Medulla oblongata (tissue), 1 donor: ENCODE results near the gene COL9A3.

ENCODE experiments used
- DNase-seq: peaks from one replicate; pipeline ENCODE4 v3.0.0-alpha.2; 2015; ENCODE audit errors: extremely low spot score

The COL9A3 gene

DNA sequence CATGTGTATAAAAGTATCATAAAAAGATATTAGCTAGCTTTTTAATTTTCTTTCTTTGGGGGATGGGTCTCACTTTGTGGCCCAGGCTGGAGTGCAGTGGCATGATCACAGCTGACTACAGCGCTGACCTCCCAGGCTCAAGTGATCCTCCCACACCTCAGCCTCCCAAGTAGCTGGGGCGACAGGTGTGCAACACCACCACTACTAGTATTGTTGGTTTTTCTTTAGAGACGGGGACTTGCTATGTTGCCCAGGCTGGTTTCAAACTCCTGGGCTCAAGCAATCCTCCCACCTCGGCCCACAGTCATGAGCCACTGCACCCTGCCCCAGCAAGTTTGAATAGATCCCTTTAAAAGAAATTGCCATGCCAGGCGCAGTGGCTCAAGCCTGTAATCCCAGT lies 38.3 kb downstream of the COL9A3 start:
- no peak for DNase-seq

DNA sequence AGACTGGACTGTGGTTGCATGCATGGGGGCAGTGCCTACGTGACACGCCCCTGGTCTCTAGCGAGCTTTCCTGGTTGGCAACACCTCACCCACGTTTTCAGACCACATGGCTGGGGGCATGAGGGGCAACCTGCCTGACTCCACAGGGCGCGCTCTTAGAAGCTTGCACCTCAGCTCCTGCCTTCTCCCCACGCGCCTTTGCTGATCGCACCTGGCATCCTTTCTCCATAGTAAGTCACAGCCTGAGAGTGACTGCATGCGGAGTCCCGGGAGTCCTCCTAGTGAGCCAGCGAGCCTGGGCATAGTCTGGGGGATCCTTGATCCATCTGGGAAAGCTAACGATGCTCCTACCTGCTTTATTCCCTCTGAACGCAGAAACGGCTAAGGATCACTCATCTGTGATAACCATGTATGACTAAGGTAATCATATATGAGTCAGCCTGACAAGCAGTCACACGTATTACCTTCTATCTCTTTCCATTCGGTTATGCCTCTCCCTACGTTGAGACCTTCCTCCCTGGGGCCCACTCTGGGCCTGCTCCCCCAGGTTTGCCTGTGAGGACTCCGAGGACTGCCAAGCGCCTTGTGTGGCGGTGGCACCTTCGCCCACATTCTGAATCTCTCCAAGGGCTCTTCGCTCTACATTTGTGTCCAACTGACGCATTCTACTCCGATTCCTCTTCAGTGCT lies 40.2 kb downstream of the COL9A3 start:
- no peak for DNase-seq

DNA sequence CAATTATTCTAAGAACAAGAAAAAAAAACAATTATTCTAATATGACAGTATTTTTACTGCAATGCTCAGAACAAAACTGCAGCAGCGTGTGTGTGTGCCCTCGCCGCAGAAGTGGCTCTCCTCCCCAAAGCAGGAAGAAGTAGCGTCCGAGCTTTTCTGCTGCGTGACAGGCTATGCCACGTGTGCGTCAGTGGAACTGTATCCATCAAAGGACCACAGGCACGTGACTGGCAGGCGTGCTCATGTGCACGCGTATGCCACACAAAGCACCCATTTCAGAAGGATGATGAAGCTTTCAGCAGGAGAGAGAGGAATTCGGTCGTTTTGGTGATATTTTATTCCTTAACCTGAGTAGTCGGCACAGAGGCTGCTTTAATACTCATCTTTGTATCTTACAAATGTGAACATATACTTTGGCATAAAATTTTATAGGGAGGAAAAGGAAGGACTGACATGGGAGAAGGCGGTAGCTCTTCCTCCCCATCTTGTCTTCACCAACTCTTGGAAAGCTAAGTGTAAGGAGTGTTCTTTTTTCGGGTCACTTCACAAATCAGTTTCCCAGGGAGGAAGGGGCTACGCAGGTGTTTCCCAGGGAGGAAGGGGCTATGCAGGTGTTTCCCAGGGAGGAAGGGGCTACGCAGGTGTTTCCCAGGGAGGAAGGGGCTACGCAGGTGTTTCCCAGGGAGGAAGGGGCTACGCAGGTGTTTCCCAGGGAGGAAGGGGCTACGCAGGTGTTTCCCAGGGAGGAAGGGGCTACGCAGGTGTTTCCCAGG lies 41.4 kb downstream of the COL9A3 start:
- DNase-seq, result peak; percentile 61

DNA sequence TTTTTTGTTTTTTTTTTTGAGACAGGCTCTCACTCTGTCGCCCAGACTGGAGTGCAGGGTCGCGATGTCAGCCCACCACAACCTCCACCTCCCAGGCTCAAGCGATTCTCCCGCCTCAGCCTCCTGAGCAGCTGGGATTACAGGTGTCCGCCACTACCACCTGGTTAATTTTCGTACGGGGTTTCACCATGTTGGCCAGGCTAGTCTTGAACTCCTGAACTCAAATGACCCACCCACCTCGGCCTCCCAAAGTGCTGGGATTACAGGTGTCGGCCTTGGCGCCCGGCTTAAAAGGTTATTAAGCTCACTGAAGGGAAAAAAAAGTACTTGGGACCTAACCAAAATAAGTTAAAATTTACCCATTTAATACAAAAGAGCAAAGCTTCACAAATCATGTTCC lies 42.9 kb downstream of the COL9A3 start:
- DNase-seq, result no peak

DNA sequence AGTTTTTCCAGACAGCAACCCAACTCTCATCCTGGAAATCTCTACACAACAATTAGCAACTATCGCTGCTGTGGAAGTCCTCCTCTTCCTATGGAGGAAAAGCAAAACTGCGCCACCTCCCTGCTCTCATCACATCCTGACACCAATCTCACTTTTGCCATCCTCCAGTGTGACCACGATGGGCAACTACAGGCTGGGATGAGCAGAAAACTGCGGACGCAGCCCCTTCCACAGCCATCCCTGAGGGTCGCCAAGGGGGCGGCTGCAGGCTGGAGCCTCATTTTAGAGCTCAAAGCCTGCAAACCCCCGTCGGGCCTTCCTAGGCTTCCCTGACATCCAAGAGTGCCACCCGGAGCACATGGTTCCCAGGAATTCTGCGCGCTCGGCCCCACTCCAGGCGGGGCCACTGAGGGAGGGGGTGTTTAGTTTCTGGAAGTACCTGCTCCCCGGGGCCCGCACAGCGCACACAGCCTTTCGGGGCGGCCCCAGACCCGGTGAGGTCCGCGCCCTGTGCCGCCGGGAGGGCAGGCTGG lies 43.6 kb downstream of the COL9A3 start:
- DNase-seq, result peak; percentile 68

DNA sequence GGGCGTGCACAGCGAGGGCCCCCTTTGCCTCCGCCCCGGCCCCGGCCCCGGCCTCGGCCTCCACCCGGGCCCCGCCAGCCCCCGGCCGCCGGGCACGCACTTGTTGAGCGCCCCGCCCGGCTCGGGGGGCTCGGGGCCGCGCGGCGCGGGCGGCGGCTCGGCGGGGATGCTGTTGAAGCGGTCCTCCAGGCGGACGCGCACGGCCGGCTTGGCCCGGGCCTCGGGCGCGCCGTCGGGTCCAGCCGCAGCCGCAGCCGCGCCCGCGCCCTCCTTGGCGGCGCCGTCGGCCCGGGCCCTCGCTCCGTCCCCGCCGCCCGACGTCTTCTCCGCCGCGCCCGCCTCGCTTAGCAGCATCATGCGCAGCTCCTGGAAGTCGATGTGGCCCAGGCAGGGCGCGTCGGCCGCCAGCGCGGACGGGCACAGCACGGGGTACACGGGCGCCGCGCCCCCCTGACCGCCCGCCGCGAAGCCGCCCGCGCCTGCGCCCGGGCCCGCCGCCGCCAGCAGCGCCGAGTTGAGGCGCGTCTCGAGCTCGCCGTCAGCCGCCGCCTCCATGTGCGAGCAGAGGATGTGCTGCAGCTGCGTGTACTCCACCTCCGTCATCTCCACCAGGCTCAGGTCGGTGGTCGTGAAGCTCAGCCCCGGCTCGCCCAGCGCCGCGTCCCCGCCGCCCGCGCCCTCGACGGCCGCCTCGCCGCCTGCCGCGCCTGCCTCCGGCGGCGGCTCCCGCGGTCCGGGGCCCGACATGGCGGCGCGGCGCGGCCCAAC lies 44.3 kb downstream of the COL9A3 start:
- no peak for DNase-seq

DNA sequence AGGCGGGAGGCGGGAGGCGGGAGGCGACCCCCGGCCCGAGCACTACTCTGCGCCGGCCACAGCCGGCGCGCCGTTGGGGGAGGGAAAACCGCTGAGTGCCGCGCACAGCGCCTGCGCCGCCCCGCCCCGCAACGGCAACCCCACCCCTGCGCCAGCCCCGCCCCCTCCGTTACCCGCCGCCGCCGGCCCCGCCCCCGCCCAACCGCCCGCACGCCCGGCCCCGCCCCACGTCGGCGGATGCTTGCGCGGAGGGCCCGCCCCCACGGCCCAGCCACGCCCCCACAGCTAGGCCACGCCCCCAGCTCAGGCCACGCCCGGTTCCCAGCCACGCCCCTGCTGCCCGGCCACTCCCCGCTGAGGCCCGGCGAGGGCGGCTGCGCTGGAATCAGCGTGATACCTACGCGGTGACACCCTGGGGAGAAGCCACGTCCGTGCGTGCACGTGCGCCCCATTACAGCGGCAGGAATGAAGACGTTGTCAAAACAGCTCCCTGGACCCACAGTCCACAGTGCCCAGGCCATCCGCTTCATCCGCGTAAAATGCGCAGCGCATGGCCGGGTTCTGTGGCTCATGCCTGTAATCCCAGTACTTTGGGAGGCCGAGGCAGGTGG lies 45.0 kb downstream of the COL9A3 start, which contains the start of gene TCFL5:
Gene TCFL5, minus strand, starts transcription at position 97 of the 611 bp plus-strand sequence. CDS start 152 bp downstream, outside the sequence.
- peak; percentile 84 for DNase-seq

DNA sequence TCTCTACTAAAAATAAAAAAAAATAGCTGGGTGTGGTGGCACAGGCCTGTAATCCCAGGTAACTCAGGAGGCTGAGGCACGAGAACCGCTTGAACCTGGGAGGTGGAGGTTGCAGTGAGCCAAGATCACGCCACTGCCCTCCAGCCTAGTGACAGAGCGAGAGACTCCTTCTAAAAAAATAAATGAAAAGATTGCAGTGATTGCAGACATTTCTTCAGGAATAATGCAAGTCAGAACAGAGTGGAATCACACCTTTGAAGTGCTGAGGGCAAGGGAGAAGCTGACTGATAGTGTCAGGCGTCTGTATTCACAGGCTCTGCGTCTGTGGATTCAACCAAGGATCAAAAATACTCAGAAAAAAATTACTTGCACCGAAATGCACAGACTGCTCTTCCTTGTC lies 47.4 kb downstream of the COL9A3 start:
- no peak for DNase-seq

DNA sequence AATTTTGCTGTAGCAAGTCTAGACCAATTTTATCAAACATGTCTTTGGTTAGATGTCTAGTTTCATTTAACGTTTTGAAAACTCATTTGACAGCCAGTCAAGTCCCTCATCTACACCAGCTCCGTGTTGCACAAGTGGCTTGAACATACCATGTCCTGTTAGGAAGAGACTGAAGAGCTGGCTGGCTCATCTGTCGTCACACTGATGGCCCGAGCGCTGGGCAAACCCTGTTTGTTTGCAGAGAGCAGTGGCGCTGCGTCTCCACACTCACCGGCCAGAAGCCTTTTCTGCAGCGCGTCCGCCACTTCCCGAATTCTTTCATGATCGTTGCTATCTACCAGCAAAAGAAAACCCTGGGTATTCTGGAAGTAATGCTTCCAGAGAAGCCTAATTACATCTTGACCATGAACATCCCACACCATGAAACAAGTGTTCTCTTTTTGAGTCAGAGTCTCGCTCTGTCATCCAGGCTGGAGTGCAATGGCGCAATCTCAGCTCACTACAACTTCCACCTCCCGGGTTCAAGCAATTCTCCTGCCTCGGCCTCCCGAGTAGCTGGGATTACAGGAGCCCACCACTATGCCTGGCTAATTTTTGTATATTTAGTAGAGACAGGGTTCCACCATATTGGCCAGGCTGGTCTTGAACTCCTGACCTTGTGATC lies 55.5 kb downstream of the COL9A3 start:
- no peak for DNase-seq

DNA sequence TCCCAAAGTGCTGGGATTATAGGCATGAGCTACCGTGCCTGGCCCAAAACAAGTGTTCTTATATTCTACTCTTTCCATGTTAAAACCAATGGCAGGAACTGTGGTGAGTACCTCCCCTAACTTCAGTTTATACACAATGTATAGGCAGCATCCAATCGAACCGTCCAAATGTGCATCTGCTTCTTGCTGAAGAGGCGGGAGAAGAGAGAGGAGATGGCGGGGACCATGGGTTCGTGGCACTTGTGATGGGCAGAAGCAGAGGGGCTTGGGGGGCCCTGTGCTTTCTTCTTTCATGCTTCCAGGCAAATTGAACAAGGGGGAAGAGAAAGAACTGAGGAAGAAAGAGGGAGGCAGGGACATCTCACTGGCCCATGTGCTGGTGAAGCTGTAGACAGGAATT lies 56.0 kb downstream of the COL9A3 start:
- DNase-seq, result no peak

DNA sequence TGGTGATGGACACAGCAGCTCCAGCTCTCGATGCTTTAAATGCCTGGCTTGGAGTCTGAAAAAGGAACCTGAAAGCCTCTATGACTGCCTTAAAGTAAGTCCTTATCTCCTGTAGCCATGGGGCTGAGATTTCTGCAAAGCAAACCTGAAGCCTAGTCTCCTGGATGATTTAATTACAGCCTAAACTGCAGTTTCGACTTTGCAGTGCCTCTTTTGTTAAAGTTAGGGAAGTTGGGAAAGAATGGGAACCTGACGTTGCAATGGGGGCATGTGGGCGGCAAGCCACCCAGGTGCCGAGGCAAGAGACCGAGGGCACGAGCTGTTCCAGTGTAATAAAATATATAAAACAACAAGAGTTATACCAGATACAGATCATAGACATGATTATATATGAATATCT lies 56.4 kb downstream of the COL9A3 start:
- no peak for DNase-seq

DNA sequence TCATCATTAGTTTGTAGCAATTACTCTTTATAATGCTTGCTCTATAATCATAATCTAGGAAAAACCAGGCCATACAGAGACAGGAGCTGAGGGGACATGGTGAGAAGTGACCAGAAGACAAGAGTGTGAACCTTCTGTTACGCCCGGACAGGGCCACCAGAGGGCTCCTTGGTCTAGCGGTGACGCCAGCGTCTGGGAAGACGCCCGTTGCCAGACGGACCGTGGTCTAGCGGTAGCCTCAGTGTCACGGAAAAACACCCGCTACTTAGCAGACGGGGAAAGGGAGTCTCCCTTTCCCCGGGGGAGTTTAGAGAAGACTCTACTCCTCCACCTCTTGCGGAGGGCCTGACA lies 56.8 kb downstream of the COL9A3 start:
- DNase-seq, result peak; percentile 66

DNA sequence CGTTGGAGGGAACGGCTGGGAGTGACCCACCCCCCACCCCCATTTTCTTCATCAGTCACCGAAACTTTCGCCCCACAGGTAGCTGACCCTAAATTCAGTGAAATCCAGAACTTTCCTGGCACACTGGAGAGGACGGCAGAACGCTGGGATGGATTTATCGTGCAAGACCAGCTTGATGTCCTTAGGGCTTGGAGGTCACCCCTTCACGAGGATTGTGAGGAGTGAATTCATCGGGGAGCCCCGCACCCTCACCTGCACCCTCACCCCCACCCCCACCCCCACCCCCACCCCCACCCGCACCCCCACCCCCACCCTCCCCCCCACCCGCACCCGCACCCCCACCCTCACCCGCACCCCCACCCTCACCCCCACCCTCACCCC lies 58.1 kb downstream of the COL9A3 start:
- DNase-seq, result no peak

DNA sequence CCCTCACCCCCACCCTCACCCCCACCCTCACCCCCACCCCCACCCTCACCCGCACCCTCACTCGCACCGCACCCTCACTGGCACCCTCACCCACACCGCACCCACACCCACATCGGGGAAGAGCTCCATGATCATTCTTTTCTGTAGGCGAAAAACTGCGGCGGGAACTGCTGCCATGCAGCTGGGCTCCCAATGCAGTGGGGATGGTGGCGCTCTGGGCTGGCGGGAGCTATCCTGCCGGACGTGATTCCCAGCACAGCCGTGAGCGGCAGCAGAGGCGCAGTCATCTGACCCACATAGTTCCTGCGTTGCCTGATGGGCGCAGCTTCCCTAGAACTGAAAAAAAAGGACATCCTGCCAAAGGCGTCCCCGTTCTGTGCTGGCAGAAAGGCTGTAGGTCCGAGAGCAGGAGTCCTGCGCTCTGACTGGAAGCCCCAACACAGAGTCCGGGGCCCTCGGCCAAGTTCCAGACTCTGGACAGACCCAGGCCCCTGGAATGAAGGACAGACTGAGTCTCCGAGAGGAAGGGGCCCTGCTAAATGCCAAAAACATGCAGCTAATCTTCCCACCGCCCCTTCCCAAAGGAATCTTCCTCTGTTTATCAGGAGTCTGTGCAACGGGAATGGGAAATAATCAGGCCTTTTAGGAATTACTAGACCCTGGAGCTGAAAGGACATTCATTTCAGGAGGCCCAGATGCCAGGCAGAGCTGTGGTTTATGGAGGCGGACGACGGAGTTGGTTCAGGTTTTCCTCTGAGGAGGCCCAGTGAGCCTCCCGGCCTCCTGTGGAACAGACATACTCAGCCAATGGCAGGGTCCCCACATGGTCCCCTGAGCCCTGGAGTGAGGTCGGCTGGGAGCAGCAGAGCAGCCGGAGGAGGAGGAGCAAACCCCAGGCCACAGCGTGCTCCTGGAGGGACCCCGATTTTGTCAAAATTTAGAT lies 58.8 kb downstream of the COL9A3 start:
- DNase-seq, result peak; percentile 77

DNA sequence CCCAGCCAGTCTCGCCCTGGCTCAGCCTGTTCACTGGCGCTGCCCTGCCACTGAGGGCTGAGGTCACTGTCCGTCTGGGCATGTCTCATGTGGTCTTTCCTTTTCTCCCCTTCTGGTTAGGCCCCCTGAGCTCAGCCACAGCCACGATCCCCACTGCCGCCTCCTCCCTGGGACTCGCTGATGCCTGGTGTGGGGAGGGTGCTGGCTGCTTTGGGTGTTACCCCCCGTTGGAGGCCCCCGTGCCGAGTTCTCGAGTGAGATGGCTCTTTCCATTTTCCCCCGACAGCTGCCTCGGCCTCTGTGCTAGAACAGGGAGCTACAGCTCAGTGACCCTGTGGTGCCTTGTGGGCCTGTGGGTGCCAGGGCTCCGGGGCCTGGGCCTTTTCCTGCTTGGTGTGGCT lies 59.7 kb downstream of the COL9A3 start:
- no peak for DNase-seq

DNA sequence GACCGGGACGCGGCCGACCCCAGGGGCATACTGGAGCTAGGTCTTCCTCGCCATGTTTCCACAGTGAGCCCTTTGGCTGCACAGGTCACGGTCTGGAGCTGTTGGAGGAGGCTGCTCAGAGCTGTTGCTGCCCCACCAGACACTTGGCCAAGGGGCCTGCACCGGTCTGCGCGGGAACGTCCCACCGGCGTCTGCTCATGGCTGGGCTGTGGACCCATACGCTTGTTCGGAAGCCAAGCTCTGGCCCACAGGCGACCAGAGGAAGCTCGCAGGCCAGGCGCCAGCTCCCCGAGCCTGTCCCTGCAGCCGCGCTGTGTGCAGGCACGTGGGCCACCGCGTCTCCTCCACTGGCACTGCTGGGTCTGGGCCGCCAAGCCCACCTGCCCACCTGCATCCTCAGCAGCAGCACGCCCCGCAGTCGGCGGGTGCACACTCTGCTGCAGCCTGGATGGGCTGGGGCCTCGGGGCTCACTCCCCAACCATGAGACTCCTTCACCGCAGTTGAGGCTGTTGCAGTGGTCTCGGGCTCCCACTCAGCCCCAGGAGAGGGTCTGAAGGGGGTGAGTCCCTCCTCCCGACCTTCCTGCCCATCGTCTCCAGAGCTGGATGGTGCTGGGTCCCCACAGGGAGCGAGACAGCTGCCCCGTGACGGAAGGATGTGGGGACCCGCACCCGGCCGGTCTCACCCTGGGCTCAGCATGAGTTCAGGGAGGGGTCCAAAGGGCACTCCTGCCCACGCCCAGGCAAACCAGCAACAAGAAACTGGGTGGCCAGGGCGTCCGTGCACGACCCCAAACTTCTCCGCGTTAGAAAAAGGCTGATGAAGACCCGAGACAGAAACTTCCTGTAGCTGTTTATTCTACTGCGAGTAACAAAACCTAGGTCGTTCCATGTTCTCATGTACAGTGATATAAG lies 60.3 kb downstream of the COL9A3 start:
- DNase-seq, result no peak

DNA sequence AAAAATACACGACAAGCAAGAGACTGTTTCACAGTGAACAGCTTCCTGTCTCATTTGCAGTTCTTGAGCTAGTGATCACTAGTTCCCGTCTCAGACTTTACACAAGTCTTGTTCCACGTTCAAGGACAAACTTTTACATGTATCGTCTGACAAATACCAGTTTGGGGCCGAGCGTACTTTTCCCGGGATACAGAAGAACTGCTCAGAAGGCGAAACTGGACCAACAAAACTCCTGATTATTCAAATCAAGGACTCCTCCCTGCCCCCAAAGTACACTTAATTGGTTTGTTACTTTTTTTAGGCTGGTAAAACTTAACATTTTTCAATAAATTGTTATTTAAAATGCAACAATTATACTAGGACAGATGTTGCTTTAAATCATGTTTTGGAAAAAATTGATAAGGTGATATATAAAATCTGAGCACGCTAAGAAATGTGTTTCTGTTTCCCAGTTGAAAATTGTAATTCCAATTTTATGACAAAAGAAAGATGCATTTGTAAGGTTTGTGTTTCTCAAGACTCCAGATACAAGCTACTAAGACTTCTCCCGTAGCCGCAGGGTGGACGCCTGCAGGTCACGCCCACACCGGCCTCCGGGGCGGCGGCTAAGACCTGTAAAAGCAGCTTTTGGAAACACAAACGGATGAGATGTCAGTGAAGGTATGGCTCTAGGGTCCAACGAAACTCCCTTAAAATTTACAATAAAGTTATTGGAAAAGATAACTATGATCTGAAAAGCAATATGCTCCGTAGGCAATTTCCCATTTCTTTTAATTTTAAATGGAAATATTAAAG lies 61.6 kb downstream of the COL9A3 start:
- no peak for DNase-seq
